Measurements from ENCODE around the gene DNAJC25.

DNAJC25 gene

DNA sequence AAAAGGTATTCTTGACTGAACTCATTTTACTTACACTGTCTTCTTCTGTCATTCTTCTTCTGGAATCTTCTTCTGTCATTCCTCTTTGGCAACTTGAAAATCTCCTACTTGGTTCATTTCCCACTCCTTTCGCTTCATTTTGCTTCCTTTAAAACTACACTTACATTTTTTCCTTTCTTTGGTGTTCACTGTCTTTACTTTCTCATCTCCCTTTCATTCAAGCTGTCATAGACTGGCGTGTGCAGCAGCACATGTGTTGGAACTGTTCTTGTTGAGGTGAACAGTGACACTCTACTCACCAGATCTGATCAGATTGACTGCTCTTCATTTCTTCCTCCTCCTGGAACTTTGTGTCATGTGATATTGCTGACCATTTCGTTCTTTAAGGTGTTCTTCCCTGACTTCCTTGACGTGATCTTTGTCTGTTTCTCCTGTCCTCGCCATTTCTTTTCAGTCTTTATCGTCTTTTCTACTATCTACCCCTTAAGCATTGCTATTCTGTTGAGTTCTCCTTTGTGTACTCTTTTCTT is 6.4 kb downstream of the DNAJC25 start:
- Histone ChIP-seq H3K27ac (ENCODE audit: low read length) (no peak overlapping the region), H3K36me3 (replicated peaks; ENCODE audit: low read depth, low read length) (peaks cover 17% of the 10 kb centered on the region), H4K20me1 (ENCODE audit: insufficient read depth, low read length) (peaks cover 61% of the 10 kb centered on the region), H3K79me2 (ENCODE audit: low read length) (peaks cover 73% of the 10 kb centered on the region), H3K4me1 (ENCODE audit: low read length) (peaks cover 4% of the 10 kb centered on the region), H3K4me3 (ENCODE audit: low read length) (no peak overlapping the region), H3K9me3 (ENCODE audit: insufficient read depth, low read length) (no peaks in the 10 kb centered on the region), H3K4me2 (ENCODE audit: low read length) (no peak overlapping the region), H3K9ac (ENCODE audit: low read length) (no peak overlapping the region), H2AFZ (ENCODE audit: low read depth, low read length) (no peak overlapping the region), H3K27me3 (ENCODE audit: low read depth, low read length) (no peaks in the 10 kb centered on the region)
- TF ChIP-seq, protein P1, sequence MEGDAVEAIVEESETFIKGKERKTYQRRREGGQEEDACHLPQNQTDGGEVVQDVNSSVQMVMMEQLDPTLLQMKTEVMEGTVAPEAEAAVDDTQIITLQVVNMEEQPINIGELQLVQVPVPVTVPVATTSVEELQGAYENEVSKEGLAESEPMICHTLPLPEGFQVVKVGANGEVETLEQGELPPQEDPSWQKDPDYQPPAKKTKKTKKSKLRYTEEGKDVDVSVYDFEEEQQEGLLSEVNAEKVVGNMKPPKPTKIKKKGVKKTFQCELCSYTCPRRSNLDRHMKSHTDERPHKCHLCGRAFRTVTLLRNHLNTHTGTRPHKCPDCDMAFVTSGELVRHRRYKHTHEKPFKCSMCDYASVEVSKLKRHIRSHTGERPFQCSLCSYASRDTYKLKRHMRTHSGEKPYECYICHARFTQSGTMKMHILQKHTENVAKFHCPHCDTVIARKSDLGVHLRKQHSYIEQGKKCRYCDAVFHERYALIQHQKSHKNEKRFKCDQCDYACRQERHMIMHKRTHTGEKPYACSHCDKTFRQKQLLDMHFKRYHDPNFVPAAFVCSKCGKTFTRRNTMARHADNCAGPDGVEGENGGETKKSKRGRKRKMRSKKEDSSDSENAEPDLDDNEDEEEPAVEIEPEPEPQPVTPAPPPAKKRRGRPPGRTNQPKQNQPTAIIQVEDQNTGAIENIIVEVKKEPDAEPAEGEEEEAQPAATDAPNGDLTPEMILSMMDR (IDR thresholded peaks at IDR 0.05; ENCODE audit: low read depth, low read length), result no peak
- no peak for TF ChIP-seq EZH2phosphoT487 (IDR thresholded peaks at IDR 0.05; ENCODE audit: low read depth)

DNA sequence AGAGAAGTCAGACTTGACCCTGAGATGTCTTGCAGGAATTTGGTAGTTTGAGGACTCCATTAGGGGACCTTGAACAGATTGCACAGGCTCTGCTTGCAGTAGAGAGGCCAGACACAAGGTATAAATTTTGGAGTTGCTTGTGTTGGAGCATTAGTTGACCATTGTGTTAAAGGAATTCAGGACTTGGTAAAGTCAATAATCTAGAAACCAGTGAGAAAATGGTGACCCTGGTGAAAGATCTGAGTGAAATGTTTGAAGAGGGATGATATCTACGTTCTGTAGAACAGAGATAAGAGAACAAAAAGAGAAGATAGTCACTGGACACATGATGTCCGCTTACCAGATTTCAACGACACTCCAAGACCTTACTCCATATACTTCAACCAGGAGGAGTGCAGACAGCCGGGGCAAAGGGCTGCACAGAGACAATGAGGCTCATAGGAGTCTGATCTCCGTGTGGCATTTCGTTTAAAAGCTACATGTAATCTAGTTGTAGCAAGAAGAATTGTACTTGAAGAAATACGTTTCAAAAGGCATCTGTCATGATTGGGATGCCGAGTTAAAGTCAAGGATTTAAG is 13.2 kb downstream of the DNAJC25 start:
- Histone ChIP-seq H4K20me1 (ENCODE audit: insufficient read depth, low read length) (peaks cover 15% of the 10 kb centered on the region), H3K4me2 (ENCODE audit: low read length) (no peak overlapping the region), H3K79me2 (ENCODE audit: low read length) (peaks cover 36% of the 10 kb centered on the region), H3K4me3 (ENCODE audit: low read length) (no peak overlapping the region), H3K27me3 (ENCODE audit: low read depth, low read length) (no peaks in the 10 kb centered on the region), H3K36me3 (replicated peaks; ENCODE audit: low read depth, low read length) (peaks cover 30% of the 10 kb centered on the region), H3K27ac (ENCODE audit: low read length) (no peak overlapping the region), H2AFZ (ENCODE audit: low read depth, low read length) (no peak overlapping the region), H3K4me1 (ENCODE audit: low read length) (no peaks in the 10 kb centered on the region), H3K9me3 (ENCODE audit: insufficient read depth, low read length) (no peaks in the 10 kb centered on the region), H3K9ac (ENCODE audit: low read length) (no peak overlapping the region)
- TF ChIP-seq, protein P1 (IDR thresholded peaks at IDR 0.05; ENCODE audit: low read depth, low read length), result no peak
- TF ChIP-seq EZH2phosphoT487 (IDR thresholded peaks at IDR 0.05; ENCODE audit: low read depth), result no peak

DNA sequence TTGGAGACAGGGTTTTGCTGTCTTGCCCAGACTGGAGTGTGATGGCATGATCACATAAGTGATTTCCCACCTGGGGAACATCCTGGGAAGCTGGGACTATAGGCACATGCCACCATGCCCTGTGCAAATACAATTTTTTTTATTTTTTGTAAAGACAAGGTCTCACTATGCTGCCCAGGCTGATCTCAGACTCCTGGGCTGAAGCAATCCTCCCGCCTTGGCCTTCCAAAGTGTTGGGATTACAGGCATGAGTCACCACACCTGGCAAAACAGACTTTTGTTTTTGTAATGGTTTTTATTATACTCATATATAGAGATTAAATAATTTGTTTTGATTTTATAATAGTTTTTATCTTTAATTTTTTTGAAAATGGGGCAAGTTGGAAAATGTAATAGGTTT is 14.7 kb downstream of the DNAJC25 start:
- H2AFZ ChIP-seq (ENCODE audit: low read depth, low read length), result no peak overlapping the region

DNA sequence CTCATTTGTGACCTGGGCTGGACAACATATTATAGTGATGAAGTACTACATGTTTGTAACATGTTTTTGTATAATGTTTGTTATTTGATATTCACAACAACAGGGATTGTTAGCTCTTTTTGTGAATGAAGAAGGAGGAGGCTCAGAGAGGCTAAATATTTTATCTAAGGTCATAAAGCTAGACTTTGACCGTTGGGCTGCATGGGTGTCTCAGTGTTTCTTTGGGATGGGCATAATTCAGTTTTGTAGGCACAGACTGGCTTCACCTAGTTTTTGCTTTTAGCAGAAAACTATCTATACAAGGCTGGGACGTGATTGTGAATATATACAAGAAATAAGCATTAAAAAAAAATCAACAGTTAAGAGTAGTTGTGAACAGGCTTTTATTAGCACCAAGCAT is 15.3 kb downstream of the DNAJC25 start:
- no peaks in the 10 kb centered on the region for H3K9me3 ChIP-seq (ENCODE audit: insufficient read depth, low read length)
- H4K20me1 ChIP-seq (ENCODE audit: insufficient read depth, low read length), result peaks cover 14% of the 10 kb centered on the region
- H3K27me3 ChIP-seq (ENCODE audit: low read depth, low read length), result no peaks in the 10 kb centered on the region
- H3K79me2 ChIP-seq (ENCODE audit: low read length), result peaks cover 30% of the 10 kb centered on the region
- H3K4me3 ChIP-seq (ENCODE audit: low read length), result no peak overlapping the region
- H2AFZ ChIP-seq (ENCODE audit: low read depth, low read length), result no peak overlapping the region
- no peak for TF ChIP-seq EZH2phosphoT487 (IDR thresholded peaks at IDR 0.05; ENCODE audit: low read depth)
- TF ChIP-seq, protein P1 (IDR thresholded peaks at IDR 0.05; ENCODE audit: low read depth, low read length), result no peak
- H3K4me2 ChIP-seq (ENCODE audit: low read length), result no peak overlapping the region
- H3K9ac ChIP-seq (ENCODE audit: low read length), result no peak overlapping the region
- no peak overlapping the region for H3K27ac ChIP-seq (ENCODE audit: low read length)
- no peaks in the 10 kb centered on the region for H3K4me1 ChIP-seq (ENCODE audit: low read length)
- peaks cover 41% of the 10 kb centered on the region for H3K36me3 ChIP-seq (replicated peaks; ENCODE audit: low read depth, low read length)

More for the DNA sequence above, 14.7 kb downstream of the DNAJC25 start:
- H3K27me3 ChIP-seq (ENCODE audit: low read depth, low read length), result no peaks in the 10 kb centered on the region
- no peaks in the 10 kb centered on the region for H3K9me3 ChIP-seq (ENCODE audit: insufficient read depth, low read length)
- H3K79me2 ChIP-seq (ENCODE audit: low read length), result peaks cover 30% of the 10 kb centered on the region
- H3K4me1 ChIP-seq (ENCODE audit: low read length), result no peaks in the 10 kb centered on the region
- H3K36me3 ChIP-seq (replicated peaks; ENCODE audit: low read depth, low read length), result peaks cover 41% of the 10 kb centered on the region
- no peak overlapping the region for H3K4me3 ChIP-seq (ENCODE audit: low read length)
- no peak overlapping the region for H3K4me2 ChIP-seq (ENCODE audit: low read length)
- peaks cover 14% of the 10 kb centered on the region for H4K20me1 ChIP-seq (ENCODE audit: insufficient read depth, low read length)
- H3K27ac ChIP-seq (ENCODE audit: low read length), result no peak overlapping the region
- no peak for TF ChIP-seq EZH2phosphoT487 (IDR thresholded peaks at IDR 0.05; ENCODE audit: low read depth)
- TF ChIP-seq, protein P1 (IDR thresholded peaks at IDR 0.05; ENCODE audit: low read depth, low read length), result no peak
- no peak overlapping the region for H3K9ac ChIP-seq (ENCODE audit: low read length)
